ENCODE results near the gene LYRM4. TPM values are rescaled to one million over a fixed set of nuclear protein-coding genes. Genes with fewer than 3 reads are reported as not detected.

The LYRM4 gene
- total RNA-seq, 1 experiment from 2014 or later = 37.0 TPM

- DNase-seq = no peak
- Histone ChIP-seq H2AFZ (no peak overlapping the region), H3K36me3 (ENCODE audit: low read depth) (no peaks in the 10 kb centered on the region), H3K79me2 (ENCODE audit: low read depth) (no peaks in the 10 kb centered on the region), H3K4me1 (replicated peaks; ENCODE audit: insufficient read depth) (peaks cover 33% of the 10 kb centered on the region), H4K20me1 (ENCODE audit: insufficient read depth) (no peaks in the 10 kb centered on the region), H3K9me3 (ENCODE audit: insufficient read depth, low read depth) (no peaks in the 10 kb centered on the region), H3K27ac (no peak overlapping the region), H3K27me3 (ENCODE audit: insufficient read depth, low read depth) (no peaks in the 10 kb centered on the region), H3K4me3 (no peak overlapping the region), H3F3A (ENCODE audit: insufficient read depth, low read depth) (peaks cover 12% of the 10 kb centered on the region; the same call in 1 of the 2 replicates), H3K4me2 (no peak overlapping the region), H3K9me2 (ENCODE audit: insufficient read depth) (no peaks in the 10 kb centered on the region)
- BruUV-seq (replicated peaks) = no TSS peak
- TF ChIP-seq CTCF (conservative IDR thresholded peaks at IDR 0.05) = no peak
- TF ChIP-seq EZH2 (IDR thresholded peaks at IDR 0.05; ENCODE audit: low read depth) = no peak
- CTCF ChIA-PET = no interaction called here
- intact Hi-C loops (cut with micrococcal nuclease; ENCODE audit: unreplicated experiment) = no loop called here
- POLR2A ChIA-PET (ENCODE audit: unreplicated experiment) = no interaction called here
Measured at GRCh38 chr6:5184218-5184617, 76.5 kb downstream of the LYRM4 start.

GRCh38 chr6:5181510-5182317 is 79.0 kb downstream of the LYRM4 start:
- H3K79me2 ChIP-seq (ENCODE audit: low read depth) = no peaks in the 10 kb centered on the region
- no peak overlapping the region for H3K4me3 ChIP-seq
- TF ChIP-seq CTCF (conservative IDR thresholded peaks at IDR 0.05) = no peak
- no peak for TF ChIP-seq EZH2 (IDR thresholded peaks at IDR 0.05; ENCODE audit: low read depth)
- intact Hi-C loops (cut with micrococcal nuclease; ENCODE audit: unreplicated experiment) = no loop called here
- H3K4me1 ChIP-seq (replicated peaks; ENCODE audit: insufficient read depth) = peaks cover 33% of the 10 kb centered on the region
- no peaks in the 10 kb centered on the region for H3K9me3 ChIP-seq (ENCODE audit: insufficient read depth, low read depth)
- peak in 1 of 2 experiments; percentile 61 for DNase-seq
- no peaks in the 10 kb centered on the region for H3K9me2 ChIP-seq (ENCODE audit: insufficient read depth)
- H3K36me3 ChIP-seq (ENCODE audit: low read depth) = no peaks in the 10 kb centered on the region
- H3K27me3 ChIP-seq (ENCODE audit: insufficient read depth, low read depth) = no peaks in the 10 kb centered on the region
- peaks cover 12% of the 10 kb centered on the region; the same call in 1 of the 2 replicates for H3F3A ChIP-seq (ENCODE audit: insufficient read depth, low read depth)
- BruUV-seq (replicated peaks) = no TSS peak
- H2AFZ ChIP-seq = no peak overlapping the region
- H3K27ac ChIP-seq = peak overlapping the region; percentile 34; the same call in 1 of the 2 replicates
- ChIA-PET POLR2A (ENCODE audit: unreplicated experiment) (no interaction called here), CTCF (no interaction called here)
- no peaks in the 10 kb centered on the region for H4K20me1 ChIP-seq (ENCODE audit: insufficient read depth)
- 0 out of 2 replicates have a peak overlapping the region, but pooled peaks have one; percentile 16 for H3K4me2 ChIP-seq

- H3K4me1 ChIP-seq (replicated peaks; ENCODE audit: insufficient read depth) = peaks cover 33% of the 10 kb centered on the region
- no peaks in the 10 kb centered on the region for H3K9me3 ChIP-seq (ENCODE audit: insufficient read depth, low read depth)
- DNase-seq = peak in 1 of 2 experiments; percentile 14
- 0 out of 2 replicates have a peak overlapping the region, but pooled peaks have one; percentile 16 for H3K4me2 ChIP-seq
- no TSS peak for BruUV-seq (replicated peaks)
- peaks cover 12% of the 10 kb centered on the region; the same call in 1 of the 2 replicates for H3F3A ChIP-seq (ENCODE audit: insufficient read depth, low read depth)
- ChIA-PET POLR2A (ENCODE audit: unreplicated experiment) (no interaction called here), CTCF (no interaction called here)
- TF ChIP-seq EZH2 (IDR thresholded peaks at IDR 0.05; ENCODE audit: low read depth) (no peak), CTCF (conservative IDR thresholded peaks at IDR 0.05) (no peak)
- H3K9me2 ChIP-seq (ENCODE audit: insufficient read depth) = no peaks in the 10 kb centered on the region
- no peaks in the 10 kb centered on the region for H4K20me1 ChIP-seq (ENCODE audit: insufficient read depth)
- intact Hi-C loops (cut with micrococcal nuclease; ENCODE audit: unreplicated experiment) = no loop called here
- no peaks in the 10 kb centered on the region for H3K27me3 ChIP-seq (ENCODE audit: insufficient read depth, low read depth)
- no peaks in the 10 kb centered on the region for H3K79me2 ChIP-seq (ENCODE audit: low read depth)
- no peak overlapping the region for H3K4me3 ChIP-seq
- H2AFZ ChIP-seq = no peak overlapping the region
- no peaks in the 10 kb centered on the region for H3K36me3 ChIP-seq (ENCODE audit: low read depth)
- peak overlapping the region; percentile 34; the same call in 1 of the 2 replicates for H3K27ac ChIP-seq
Measured at GRCh38 chr6:5180636-5181035, 80.1 kb downstream of the LYRM4 start.
